GM20000 (cell line): ENCODE results near the gene SLC1A1.

Experiments used
- DNase-seq: peaks from one replicate; pipeline ENCODE4 v3.0.0; 2012; ENCODE audit warnings: low spot score
- CTCF ChIP-seq: IDR thresholded peaks from 2 replicates; pipeline ENCODE4 v1.5.1; 2012; ENCODE audit warnings: mild to moderate bottlenecking, control low read depth; ENCODE audit errors: extremely low read depth, missing control alignments

Gene SLC1A1

GRCh38 chr9:4548811-4549725 lies 58.8 kb downstream of the SLC1A1 start:
- DNase-seq = peak; percentile 23
- TF ChIP-seq CTCF = no peak

- no peak for TF ChIP-seq CTCF
- no peak for DNase-seq
These were observed 59.6 kb downstream of the SLC1A1 start for GRCh38 chr9:4549751-4550295.

- no peak for DNase-seq
- TF ChIP-seq CTCF = no peak
These were observed 60.7 kb downstream of the SLC1A1 start for GRCh38 chr9:4550777-4551484.

GRCh38 chr9:4553951-4554381 lies 63.7 kb downstream of the SLC1A1 start:
- no peak for DNase-seq
- TF ChIP-seq CTCF = no peak

GRCh38 chr9:4555236-4555635 lies 65.0 kb downstream of the SLC1A1 start:
- TF ChIP-seq CTCF = no peak
- no peak for DNase-seq

- TF ChIP-seq CTCF = no peak
- DNase-seq = no peak
These were observed 68.2 kb downstream of the SLC1A1 start for GRCh38 chr9:4558371-4558998.
